ACC112 (cell line): ENCODE measurements around the gene LRRN2.

Experiments
- H2AFZ ChIP-seq: fragments of 200-600 bp; sonication (generic); one replicate; pipeline ENCODE4 v1.6.0; 2017; ENCODE audit warnings: antibody characterized with exemption, low read length; ENCODE audit not compliant: unreplicated experiment
- H3K27ac ChIP-seq: fragments of 200-600 bp; sonication (generic); 2 replicates; pipeline ENCODE4 v1.5.1; 2014; ENCODE audit warnings: low read depth, mild to moderate bottlenecking, antibody characterized with exemption, low read length, moderate library complexity
- H3K27me3 ChIP-seq: fragments of 200-600 bp; sonication (generic); 2 replicates; pipeline ENCODE4 v1.6.1; 2014; ENCODE audit warnings: mild to moderate bottlenecking, antibody characterized with exemption, low read length, moderate library complexity, mixed read lengths; ENCODE audit not compliant: insufficient read depth
- H3K36me3 ChIP-seq: fragments of 200-600 bp; sonication (generic); 2 replicates; pipeline ENCODE4 v1.6.1; 2016; ENCODE audit warnings: mild to moderate bottlenecking, antibody characterized with exemption, low read length, moderate library complexity, mixed read lengths; ENCODE audit not compliant: insufficient read depth
- H3K4me1 ChIP-seq: fragments of 200-600 bp; sonication (generic); one replicate; pipeline ENCODE4 v1.6.1; 2016; ENCODE audit warnings: low read length, mixed read lengths; ENCODE audit not compliant: insufficient read depth, unreplicated experiment, control insufficient read depth
- H3K4me3 ChIP-seq: fragments of 200-600 bp; sonication (generic); 2 replicates; pipeline ENCODE4 v1.5.1; 2014; ENCODE audit warnings: mild to moderate bottlenecking, low read depth, low read length
- H3K79me2 ChIP-seq: fragments of 200-600 bp; sonication (generic); one replicate; pipeline ENCODE4 v1.6.0; 2016; ENCODE audit warnings: low read length; ENCODE audit not compliant: control insufficient read depth, unreplicated experiment, insufficient read depth

The LRRN2 gene

DNA sequence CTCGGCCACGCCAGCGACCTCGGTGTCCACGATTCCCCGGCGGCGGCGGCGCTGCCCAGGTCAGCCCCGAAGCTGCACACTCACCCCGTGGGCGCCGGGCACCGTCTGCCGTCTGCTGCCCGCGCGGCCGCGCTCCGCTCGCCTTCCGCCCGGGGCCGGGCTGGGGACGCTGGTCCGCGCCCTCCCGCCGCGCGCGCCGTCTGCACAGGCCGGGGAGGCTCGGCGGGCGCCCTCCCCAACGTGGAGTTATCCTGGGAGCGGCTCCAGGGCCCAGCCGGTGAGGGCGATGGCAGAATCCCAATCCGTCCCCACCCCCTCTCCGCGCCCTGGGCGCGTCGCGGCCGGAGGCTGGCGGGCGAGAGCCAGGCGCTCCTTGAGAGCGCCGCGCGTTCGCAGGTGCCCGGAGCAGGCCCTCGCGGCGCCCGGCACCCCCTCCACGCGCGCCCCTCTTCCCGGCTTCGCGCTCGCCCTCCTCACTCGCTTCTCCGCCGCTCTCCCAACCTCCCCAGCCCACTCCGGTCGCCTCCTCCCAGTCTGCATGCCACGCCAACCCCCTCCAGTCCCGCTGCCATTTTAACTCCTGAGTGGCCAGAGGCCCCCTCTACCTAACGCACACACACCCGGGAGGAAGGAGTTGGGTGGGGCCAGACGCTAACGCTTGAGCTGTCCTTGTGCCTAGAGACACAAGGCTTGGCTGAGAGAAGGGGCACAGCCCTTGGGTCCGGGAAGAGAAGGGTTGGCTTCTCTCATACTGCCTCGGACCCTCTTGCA, at the start of gene LRRN2:
LRRN2 (minus strand) TSS at position 503 of the 771 bp plus-strand sequence. CDS start 65,746 bp downstream, outside the sequence.
- H3K27ac ChIP-seq: no peak within 1 kb of the TSS
- no peak within 1 kb of the TSS for H2AFZ ChIP-seq
- no peaks in the 10 kb centered on the region for H3K79me2 ChIP-seq
- H3K27me3 ChIP-seq: peaks cover 87% of the 10 kb centered on the region
- H3K4me3 ChIP-seq: peak within 1 kb of the TSS; percentile 55
- H3K36me3 ChIP-seq: no peaks in the 10 kb centered on the region
- no peaks in the 10 kb centered on the region for H3K4me1 ChIP-seq

DNA sequence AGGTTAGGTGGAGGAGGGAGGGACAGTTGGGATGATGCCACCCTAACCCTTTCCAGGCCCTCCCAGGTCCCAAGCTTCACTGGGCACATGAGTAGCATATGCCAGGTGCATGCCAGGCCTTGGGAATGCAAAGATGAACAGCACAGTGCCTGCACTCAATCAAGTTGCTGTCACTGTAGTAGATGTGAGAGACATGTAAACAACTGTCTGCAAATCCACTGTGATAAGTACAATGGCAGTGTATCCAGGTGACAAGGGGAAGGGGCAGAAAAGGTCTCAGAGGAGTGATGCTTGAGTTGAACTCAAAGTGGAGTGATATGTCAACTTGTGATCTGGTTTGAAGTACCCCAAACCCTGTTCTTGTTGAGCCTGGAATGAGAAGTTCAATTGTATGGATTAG, 49.5 kb upstream of the LRRN2 start:
- Histone ChIP-seq H3K4me1 (no peaks in the 10 kb centered on the region), H3K79me2 (no peaks in the 10 kb centered on the region)

GRCh38 chr1:204733869-204734596, 48.5 kb upstream of the LRRN2 start:
- no peaks in the 10 kb centered on the region for H3K4me1 ChIP-seq
- H3K27ac ChIP-seq: no peak overlapping the region
- no peaks in the 10 kb centered on the region for H3K79me2 ChIP-seq

More for the DNA sequence above, 49.5 kb upstream of the LRRN2 start:
- H3K27me3 ChIP-seq: peaks cover 97% of the 10 kb centered on the region
- no peak overlapping the region for H2AFZ ChIP-seq
- H3K36me3 ChIP-seq: no peaks in the 10 kb centered on the region
- no peak overlapping the region for H3K4me3 ChIP-seq
- H3K27ac ChIP-seq: no peak overlapping the region

DNA sequence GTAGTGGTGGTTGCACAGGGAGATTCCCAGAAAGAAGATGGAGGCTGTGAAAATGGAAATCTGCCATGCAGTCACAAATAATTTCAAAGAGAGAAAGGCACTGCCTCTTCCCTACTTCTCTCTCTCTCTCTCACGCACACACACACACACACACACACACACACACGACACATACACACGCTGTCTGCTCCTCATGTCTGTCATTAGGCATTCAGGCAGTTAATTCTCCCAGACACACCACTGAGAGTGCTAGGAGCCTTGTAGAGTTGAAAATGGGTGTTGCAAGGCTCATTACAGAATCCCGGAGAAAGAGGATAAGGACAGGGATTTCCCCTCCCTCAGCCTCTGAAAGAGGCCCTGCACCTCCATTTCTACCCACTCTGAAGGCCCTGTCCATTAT, 47.8 kb upstream of the LRRN2 start:
- H3K4me3 ChIP-seq: no peak overlapping the region
- H3K36me3 ChIP-seq: no peaks in the 10 kb centered on the region
- H3K27me3 ChIP-seq: peaks cover 97% of the 10 kb centered on the region
- H3K79me2 ChIP-seq: no peaks in the 10 kb centered on the region
- no peak overlapping the region for H2AFZ ChIP-seq
- no peak overlapping the region for H3K27ac ChIP-seq
- no peaks in the 10 kb centered on the region for H3K4me1 ChIP-seq

More at GRCh38 chr1:204733869-204734596, 48.5 kb upstream of the LRRN2 start:
- no peaks in the 10 kb centered on the region for H3K36me3 ChIP-seq
- H2AFZ ChIP-seq: no peak overlapping the region
- H3K4me3 ChIP-seq: no peak overlapping the region
- peaks cover 97% of the 10 kb centered on the region for H3K27me3 ChIP-seq

DNA sequence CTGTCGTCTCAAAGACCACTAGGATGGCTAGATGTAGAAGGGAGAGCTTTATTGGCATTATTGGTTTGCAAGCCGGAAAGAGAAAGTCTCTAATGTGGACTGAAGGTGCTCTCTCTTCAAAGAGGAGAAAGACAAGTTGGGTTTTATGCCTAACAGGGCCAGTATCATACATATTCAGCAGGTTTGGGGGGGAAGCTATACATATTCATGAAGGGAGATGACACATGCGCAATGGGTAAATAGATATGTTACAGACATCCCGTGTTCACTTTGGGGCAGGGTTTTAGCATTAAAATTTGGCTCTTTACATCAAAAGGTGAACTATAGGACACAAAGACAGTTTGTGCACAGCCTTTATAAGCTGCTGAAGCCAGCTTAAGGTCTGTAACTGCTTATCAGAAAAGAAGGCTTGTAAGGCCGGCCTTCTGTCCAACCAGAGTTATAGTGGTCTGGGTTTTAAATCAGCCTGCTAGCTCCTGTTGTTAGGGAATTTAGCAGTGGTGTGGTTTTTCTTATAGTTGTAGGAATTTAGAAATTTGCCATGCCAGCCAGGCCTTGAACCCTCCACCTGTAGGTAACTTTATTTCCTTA, 46.5 kb upstream of the LRRN2 start:
- H2AFZ ChIP-seq: no peak overlapping the region
- no peaks in the 10 kb centered on the region for H3K79me2 ChIP-seq
- H3K4me1 ChIP-seq: no peaks in the 10 kb centered on the region
- no peak overlapping the region for H3K27ac ChIP-seq
- no peak overlapping the region for H3K4me3 ChIP-seq
- no peaks in the 10 kb centered on the region for H3K36me3 ChIP-seq
- H3K27me3 ChIP-seq: peaks cover 86% of the 10 kb centered on the region

DNA sequence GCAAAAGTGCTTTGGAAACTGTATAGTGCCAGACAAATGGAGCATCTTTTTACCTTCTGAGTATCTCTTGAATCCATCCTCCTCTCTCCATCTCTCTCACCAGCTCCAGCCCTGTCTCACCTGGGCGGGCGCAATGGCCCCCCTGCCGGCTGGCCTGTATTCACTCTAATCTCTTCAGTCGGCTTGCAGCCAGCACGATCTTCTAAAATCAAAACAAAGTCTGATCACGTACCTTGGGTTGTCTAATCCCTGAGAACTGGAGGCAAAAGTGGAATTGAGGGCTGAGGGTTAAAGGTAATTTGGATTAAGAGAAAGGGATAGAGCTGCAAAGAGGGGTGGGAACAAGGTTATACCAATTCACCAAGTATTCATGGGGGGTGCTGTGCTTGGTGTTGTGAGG, 46.0 kb upstream of the LRRN2 start:
- H3K36me3 ChIP-seq: no peaks in the 10 kb centered on the region
- H3K4me1 ChIP-seq: no peaks in the 10 kb centered on the region
- peaks cover 81% of the 10 kb centered on the region for H3K27me3 ChIP-seq
- no peaks in the 10 kb centered on the region for H3K79me2 ChIP-seq
- H3K4me3 ChIP-seq: no peak overlapping the region
- no peak overlapping the region for H2AFZ ChIP-seq
- H3K27ac ChIP-seq: no peak overlapping the region

DNA sequence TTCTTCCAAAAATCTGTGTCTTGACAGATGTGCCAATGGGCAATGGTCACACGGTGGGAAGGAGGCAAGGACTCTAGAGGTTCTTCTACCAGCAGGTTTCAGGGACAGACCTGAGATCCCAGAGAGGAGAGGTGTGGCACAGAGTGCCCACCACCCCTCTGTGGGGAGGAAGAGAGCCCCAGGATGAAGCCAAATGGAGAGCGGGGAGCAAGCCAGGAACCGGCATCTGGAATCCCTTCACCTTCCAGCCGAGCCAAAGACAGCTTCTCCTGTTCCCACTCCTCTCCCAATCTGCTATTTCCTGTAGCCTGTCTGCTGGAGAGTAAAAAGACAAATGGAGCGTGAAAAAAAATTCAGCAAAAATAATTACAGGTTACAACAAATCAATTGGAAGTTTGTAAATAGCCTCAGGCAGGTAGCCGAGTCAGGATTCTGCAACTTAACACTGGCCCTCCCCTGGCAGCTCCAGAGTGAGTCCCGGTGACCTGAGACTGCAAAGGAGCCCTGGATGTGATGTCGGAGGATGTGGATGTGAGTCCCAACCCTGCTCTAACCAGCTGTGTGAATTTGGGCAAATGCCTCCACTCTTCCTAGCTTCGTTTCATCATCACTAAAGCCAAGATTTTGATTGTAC, 45.4 kb upstream of the LRRN2 start:
- Histone ChIP-seq H3K4me1 (peaks cover 5% of the 10 kb centered on the region), H3K4me3 (no peak overlapping the region), H3K27me3 (peaks cover 81% of the 10 kb centered on the region), H3K36me3 (no peaks in the 10 kb centered on the region), H2AFZ (no peak overlapping the region), H3K79me2 (no peaks in the 10 kb centered on the region), H3K27ac (no peak overlapping the region)

- Histone ChIP-seq H3K79me2 (no peaks in the 10 kb centered on the region), H3K4me1 (peaks cover 7% of the 10 kb centered on the region), H3K36me3 (no peaks in the 10 kb centered on the region), H3K27ac (no peak overlapping the region), H3K27me3 (peaks cover 80% of the 10 kb centered on the region), H2AFZ (no peak overlapping the region), H3K4me3 (no peak overlapping the region)
Measured at GRCh38 chr1:204729516-204729915, 44.0 kb upstream of the LRRN2 start.

- no peak overlapping the region for H2AFZ ChIP-seq
- H3K79me2 ChIP-seq: no peaks in the 10 kb centered on the region
- no peak overlapping the region for H3K27ac ChIP-seq
- no peaks in the 10 kb centered on the region for H3K36me3 ChIP-seq
- peaks cover 79% of the 10 kb centered on the region for H3K27me3 ChIP-seq
- H3K4me1 ChIP-seq: peaks cover 7% of the 10 kb centered on the region
- no peak overlapping the region for H3K4me3 ChIP-seq
Measured at GRCh38 chr1:204728456-204728855, 42.9 kb upstream of the LRRN2 start.

GRCh38 chr1:204728045-204728444, 42.5 kb upstream of the LRRN2 start:
- Histone ChIP-seq H2AFZ (no peak overlapping the region), H3K4me1 (peaks cover 7% of the 10 kb centered on the region), H3K36me3 (no peaks in the 10 kb centered on the region), H3K79me2 (no peaks in the 10 kb centered on the region), H3K27me3 (peaks cover 75% of the 10 kb centered on the region), H3K4me3 (no peak overlapping the region), H3K27ac (no peak overlapping the region)
